ENCODE results near the gene PPP1R15B. TPM values are rescaled to one million over a fixed set of nuclear protein-coding genes. Genes with fewer than 3 reads are reported as not detected.

Gene PPP1R15B
- total RNA-seq, 1 donor from 2014 or later: 45.3 TPM

- no peak overlapping the region for H3K4me3 ChIP-seq
- TF ChIP-seq CTCF (IDR thresholded peaks at IDR 0.05): no peak
- ATAC-seq (no peak), DNase-seq (no peak)
- no peaks in the 10 kb centered on the region for H3K9me3 ChIP-seq
- H3K27me3 ChIP-seq (ENCODE audit: low read depth): no peaks in the 10 kb centered on the region
- intact Hi-C loops (cut with DNase I): no loop called here
- H3K4me1 ChIP-seq: no peaks in the 10 kb centered on the region
- H3K36me3 ChIP-seq: no peaks in the 10 kb centered on the region
- H3K27ac ChIP-seq: no peak overlapping the region
Measured at GRCh38 chr1:204391629-204392028, 20.0 kb downstream of the PPP1R15B start.

GRCh38 chr1:204390751-204391466 is 20.7 kb downstream of the PPP1R15B start:
- Histone ChIP-seq H3K9me3 (no peaks in the 10 kb centered on the region), H3K27ac (no peak overlapping the region), H3K27me3 (ENCODE audit: low read depth) (no peaks in the 10 kb centered on the region), H3K4me1 (no peaks in the 10 kb centered on the region), H3K36me3 (no peaks in the 10 kb centered on the region), H3K4me3 (no peak overlapping the region)
- ATAC-seq (peak in 1 of 2 donors; percentile 48), DNase-seq (no peak)
- intact Hi-C loops (cut with DNase I): no loop called here
- no peak for TF ChIP-seq CTCF (IDR thresholded peaks at IDR 0.05)

- no peak for ATAC-seq
- Histone ChIP-seq H3K27me3 (ENCODE audit: low read depth) (no peaks in the 10 kb centered on the region), H3K9me3 (no peaks in the 10 kb centered on the region), H3K4me3 (no peak overlapping the region), H3K4me1 (no peaks in the 10 kb centered on the region), H3K36me3 (no peaks in the 10 kb centered on the region), H3K27ac (no peak overlapping the region)
- no peak for DNase-seq
- intact Hi-C loops (cut with DNase I): no loop called here
- no peak for TF ChIP-seq CTCF (IDR thresholded peaks at IDR 0.05)
Measured at GRCh38 chr1:204385727-204386126, 25.9 kb downstream of the PPP1R15B start.

GRCh38 chr1:204384636-204385352 is 26.8 kb downstream of the PPP1R15B start:
- no peaks in the 10 kb centered on the region for H3K4me1 ChIP-seq
- H3K4me3 ChIP-seq: no peak overlapping the region
- no peak overlapping the region for H3K27ac ChIP-seq
- no peak for DNase-seq
- TF ChIP-seq CTCF (IDR thresholded peaks at IDR 0.05): no peak
- ATAC-seq: no peak
- no peaks in the 10 kb centered on the region for H3K27me3 ChIP-seq (ENCODE audit: low read depth)
- no peaks in the 10 kb centered on the region for H3K9me3 ChIP-seq
- no peaks in the 10 kb centered on the region for H3K36me3 ChIP-seq
- intact Hi-C loops (cut with DNase I): no loop called here

- no peaks in the 10 kb centered on the region for H3K36me3 ChIP-seq
- ATAC-seq (no peak), DNase-seq (no peak)
- H3K9me3 ChIP-seq: no peaks in the 10 kb centered on the region
- H3K4me3 ChIP-seq: no peak overlapping the region
- peaks cover 3% of the 10 kb centered on the region for H3K4me1 ChIP-seq
- TF ChIP-seq CTCF (IDR thresholded peaks at IDR 0.05): no peak
- peaks cover 9% of the 10 kb centered on the region for H3K27me3 ChIP-seq (ENCODE audit: low read depth)
- intact Hi-C loops (cut with DNase I): no loop called here
- no peak overlapping the region for H3K27ac ChIP-seq
Measured at GRCh38 chr1:204383163-204383904, 28.3 kb downstream of the PPP1R15B start.

Measured in lower lobe of right lung (tissue), 2 donors.